KG1 (cell line): ENCODE results near the gene S100A7.

ENCODE experiments used
- DNase-seq: peaks from one replicate; lab custom pipeline; 2025; lab: John Stamatoyannopoulos, UW

The S100A7 gene

GRCh38 chr1:153460551-153460950 is at the start of gene S100A7:
Gene S100A7, minus strand, starts transcription at chr1:153460651. Its CDS starts 1,638 bp downstream, at chr1:153459013.
- DNase-seq: no peak

GRCh38 chr1:153509729-153510354 is 49.4 kb upstream of the S100A7 start:
- peak; percentile 32 for DNase-seq

GRCh38 chr1:153509036-153509435 is 48.6 kb upstream of the S100A7 start:
- DNase-seq: no peak

- no peak for DNase-seq
These were observed 47.6 kb upstream of the S100A7 start for GRCh38 chr1:153507926-153508583.

GRCh38 chr1:153506831-153507413 is 46.5 kb upstream of the S100A7 start:
- no peak for DNase-seq

- DNase-seq: no peak
These were observed 45.9 kb upstream of the S100A7 start for GRCh38 chr1:153506386-153506785.

GRCh38 chr1:153505576-153505975 is 45.1 kb upstream of the S100A7 start:
- DNase-seq: no peak

GRCh38 chr1:153503766-153504165 is 43.3 kb upstream of the S100A7 start:
- no peak for DNase-seq

- DNase-seq: no peak
These were observed 38.3 kb upstream of the S100A7 start for GRCh38 chr1:153498746-153499145.

GRCh38 chr1:153495536-153495935 is 35.1 kb upstream of the S100A7 start:
- DNase-seq: no peak

- DNase-seq: peak; percentile 13
These were observed 34.6 kb upstream of the S100A7 start for GRCh38 chr1:153494976-153495535.

GRCh38 chr1:153493343-153493960 is 33.0 kb upstream of the S100A7 start:
- DNase-seq: no peak

GRCh38 chr1:153490272-153491051 is 30.0 kb upstream of the S100A7 start:
- DNase-seq: no peak

GRCh38 chr1:153488731-153489130 is 28.3 kb upstream of the S100A7 start:
- no peak for DNase-seq

- no peak for DNase-seq
These were observed 27.3 kb upstream of the S100A7 start for GRCh38 chr1:153487707-153488106.

GRCh38 chr1:153485863-153486262 is 25.4 kb upstream of the S100A7 start:
- DNase-seq: no peak

- no peak for DNase-seq
These were observed 23.3 kb upstream of the S100A7 start for GRCh38 chr1:153483776-153484175.

- no peak for DNase-seq
These were observed 20.7 kb upstream of the S100A7 start for GRCh38 chr1:153481124-153481523.

GRCh38 chr1:153478692-153479618 is 18.5 kb upstream of the S100A7 start:
- DNase-seq: no peak

- DNase-seq: no peak
These were observed 17.7 kb upstream of the S100A7 start for GRCh38 chr1:153478047-153478691.
